ENCODE results near the gene ARFGEF3.

DNA sequence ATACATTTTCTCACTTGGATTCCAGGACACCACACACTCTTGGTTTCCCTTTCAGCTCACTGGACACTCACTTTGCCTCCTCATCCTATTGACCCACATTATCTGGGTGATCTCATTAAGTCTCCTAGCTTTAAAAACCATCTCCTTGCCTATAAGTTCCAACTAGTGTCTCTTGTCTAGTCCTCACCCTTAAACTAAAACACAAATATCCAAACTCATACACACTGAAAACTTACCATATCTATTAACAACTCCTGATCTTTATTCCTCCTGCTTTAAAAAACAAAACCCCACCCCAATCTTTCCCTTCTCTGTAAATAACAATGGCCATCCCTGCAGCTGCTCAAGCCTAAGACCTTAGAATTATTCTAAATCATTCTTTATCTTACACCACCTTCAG is 212.5 kb downstream of the ARFGEF3 start:
- TF ChIP-seq, protein P1, sequence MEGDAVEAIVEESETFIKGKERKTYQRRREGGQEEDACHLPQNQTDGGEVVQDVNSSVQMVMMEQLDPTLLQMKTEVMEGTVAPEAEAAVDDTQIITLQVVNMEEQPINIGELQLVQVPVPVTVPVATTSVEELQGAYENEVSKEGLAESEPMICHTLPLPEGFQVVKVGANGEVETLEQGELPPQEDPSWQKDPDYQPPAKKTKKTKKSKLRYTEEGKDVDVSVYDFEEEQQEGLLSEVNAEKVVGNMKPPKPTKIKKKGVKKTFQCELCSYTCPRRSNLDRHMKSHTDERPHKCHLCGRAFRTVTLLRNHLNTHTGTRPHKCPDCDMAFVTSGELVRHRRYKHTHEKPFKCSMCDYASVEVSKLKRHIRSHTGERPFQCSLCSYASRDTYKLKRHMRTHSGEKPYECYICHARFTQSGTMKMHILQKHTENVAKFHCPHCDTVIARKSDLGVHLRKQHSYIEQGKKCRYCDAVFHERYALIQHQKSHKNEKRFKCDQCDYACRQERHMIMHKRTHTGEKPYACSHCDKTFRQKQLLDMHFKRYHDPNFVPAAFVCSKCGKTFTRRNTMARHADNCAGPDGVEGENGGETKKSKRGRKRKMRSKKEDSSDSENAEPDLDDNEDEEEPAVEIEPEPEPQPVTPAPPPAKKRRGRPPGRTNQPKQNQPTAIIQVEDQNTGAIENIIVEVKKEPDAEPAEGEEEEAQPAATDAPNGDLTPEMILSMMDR (IDR thresholded peaks at IDR 0.05), result no peak
- no peak for TF ChIP-seq POLR2A (IDR thresholded peaks at IDR 0.05)
